ENCODE data around the gene GFER. TPM values are rescaled to one million over a fixed set of nuclear protein-coding genes. Genes with fewer than 3 reads are reported as not detected.
A peak's percentile ranks its signal among the peaks of the same experiment; 100 is the strongest.

GFER gene
- polyA plus RNA-seq, 1 donor, result 48.5 TPM

GRCh38 chr16:1942047-1942809, 41.8 kb upstream of the GFER start:
- peaks cover 41% of the 10 kb centered on the region for H3K4me1 ChIP-seq (ENCODE audit: control insufficient read depth, insufficient read depth, low read length)
- peak in 1 of 2 donors; percentile 41 for DNase-seq
- H3K9me3 ChIP-seq (ENCODE audit: control insufficient read depth, low read depth, low read length), result peaks cover 2% of the 10 kb centered on the region
- no CpG with 5 or more reads among the region's 17 CpGs for WGBS (ENCODE audit: insufficient coverage, low lambda C conversion rate)
- no peaks in the 10 kb centered on the region for H3K27me3 ChIP-seq (ENCODE audit: control insufficient read depth, insufficient read depth, low read length)
- H3K4me3 ChIP-seq (ENCODE audit: low read length), result peak overlapping the region; percentile 96
- H3K36me3 ChIP-seq (ENCODE audit: control insufficient read depth, insufficient read depth, low read length), result peaks cover 17% of the 10 kb centered on the region
- peak overlapping the region; percentile 96 for H3K27ac ChIP-seq (ENCODE audit: low read length)

- DNase-seq, result peak; percentile 99
- peaks cover 41% of the 10 kb centered on the region for H3K4me1 ChIP-seq (ENCODE audit: control insufficient read depth, insufficient read depth, low read length)
Observed at GRCh38 chr16:1942810-1943726, 40.9 kb upstream of the GFER start, which contains the start of gene MSRB1. Gene MSRB1 (minus strand): TSS chr16:1943199. CDS start chr16:1943156, 43 bp downstream.

GRCh38 chr16:1944612-1945199, 39.3 kb upstream of the GFER start:
- peaks cover 4% of the 10 kb centered on the region for H3K36me3 ChIP-seq (ENCODE audit: control insufficient read depth, insufficient read depth, low read length)
- H3K4me1 ChIP-seq (ENCODE audit: control insufficient read depth, insufficient read depth, low read length), result peaks cover 28% of the 10 kb centered on the region
- H3K27me3 ChIP-seq (ENCODE audit: control insufficient read depth, insufficient read depth, low read length), result no peaks in the 10 kb centered on the region
- no peak overlapping the region for H3K27ac ChIP-seq (ENCODE audit: low read length)
- WGBS (ENCODE audit: insufficient coverage, low lambda C conversion rate), result no CpG with 5 or more reads among the region's 21 CpGs
- peaks cover 2% of the 10 kb centered on the region for H3K9me3 ChIP-seq (ENCODE audit: control insufficient read depth, low read depth, low read length)
- DNase-seq, result no peak
- H3K4me3 ChIP-seq (ENCODE audit: low read length), result no peak overlapping the region

More at GRCh38 chr16:1942810-1943726, 40.9 kb upstream of the GFER start, which contains the start of gene MSRB1:
- H3K27ac ChIP-seq (ENCODE audit: low read length), result peak within 1 kb of the TSS; percentile 96
- H3K36me3 ChIP-seq (ENCODE audit: control insufficient read depth, insufficient read depth, low read length), result peaks cover 17% of the 10 kb centered on the region
- H3K27me3 ChIP-seq (ENCODE audit: control insufficient read depth, insufficient read depth, low read length), result no peaks in the 10 kb centered on the region
- peak within 1 kb of the TSS; percentile 96 for H3K4me3 ChIP-seq (ENCODE audit: low read length)
- WGBS (ENCODE audit: insufficient coverage, low lambda C conversion rate), result 20% methylated on average over 1 of the region's 77 CpGs
- H3K9me3 ChIP-seq (ENCODE audit: control insufficient read depth, low read depth, low read length), result peaks cover 2% of the 10 kb centered on the region

GRCh38 chr16:1945559-1946391, 38.2 kb upstream of the GFER start:
- no peaks in the 10 kb centered on the region for H3K36me3 ChIP-seq (ENCODE audit: control insufficient read depth, insufficient read depth, low read length)
- peaks cover 2% of the 10 kb centered on the region for H3K9me3 ChIP-seq (ENCODE audit: control insufficient read depth, low read depth, low read length)
- no peak overlapping the region for H3K27ac ChIP-seq (ENCODE audit: low read length)
- no peak overlapping the region for H3K4me3 ChIP-seq (ENCODE audit: low read length)
- DNase-seq, result no peak
- peaks cover 18% of the 10 kb centered on the region for H3K4me1 ChIP-seq (ENCODE audit: control insufficient read depth, insufficient read depth, low read length)
- H3K27me3 ChIP-seq (ENCODE audit: control insufficient read depth, insufficient read depth, low read length), result no peaks in the 10 kb centered on the region
- no CpG with 5 or more reads among the region's 19 CpGs for WGBS (ENCODE audit: insufficient coverage, low lambda C conversion rate)

- H3K4me3 ChIP-seq (ENCODE audit: low read length), result no peak overlapping the region
- H3K36me3 ChIP-seq (ENCODE audit: control insufficient read depth, insufficient read depth, low read length), result no peaks in the 10 kb centered on the region
- H3K27ac ChIP-seq (ENCODE audit: low read length), result no peak overlapping the region
- peaks cover 2% of the 10 kb centered on the region for H3K9me3 ChIP-seq (ENCODE audit: control insufficient read depth, low read depth, low read length)
- H3K4me1 ChIP-seq (ENCODE audit: control insufficient read depth, insufficient read depth, low read length), result peaks cover 8% of the 10 kb centered on the region
- no CpG with 5 or more reads among the region's 38 CpGs for WGBS (ENCODE audit: insufficient coverage, low lambda C conversion rate)
- H3K27me3 ChIP-seq (ENCODE audit: control insufficient read depth, insufficient read depth, low read length), result no peaks in the 10 kb centered on the region
- DNase-seq, result no peak
Observed at GRCh38 chr16:1946495-1947368, 37.3 kb upstream of the GFER start.

GRCh38 chr16:1947369-1947670, 36.7 kb upstream of the GFER start:
- Histone ChIP-seq H3K4me3 (ENCODE audit: low read length) (no peak overlapping the region), H3K9me3 (ENCODE audit: control insufficient read depth, low read depth, low read length) (peaks cover 2% of the 10 kb centered on the region), H3K36me3 (ENCODE audit: control insufficient read depth, insufficient read depth, low read length) (no peaks in the 10 kb centered on the region), H3K27me3 (ENCODE audit: control insufficient read depth, insufficient read depth, low read length) (no peaks in the 10 kb centered on the region), H3K27ac (ENCODE audit: low read length) (no peak overlapping the region), H3K4me1 (ENCODE audit: control insufficient read depth, insufficient read depth, low read length) (peaks cover 3% of the 10 kb centered on the region)
- no peak for DNase-seq
- WGBS (ENCODE audit: insufficient coverage, low lambda C conversion rate), result no CpG with 5 or more reads among the region's 9 CpGs

- WGBS (ENCODE audit: insufficient coverage, low lambda C conversion rate), result 87% methylated on average over 4 of the region's 11 CpGs
Observed at GRCh38 chr16:1949507-1949906, 34.5 kb upstream of the GFER start.

GRCh38 chr16:1950047-1950446, 33.9 kb upstream of the GFER start:
- no peaks in the 10 kb centered on the region for H3K36me3 ChIP-seq (ENCODE audit: control insufficient read depth, insufficient read depth, low read length)
- H3K4me3 ChIP-seq (ENCODE audit: low read length), result no peak overlapping the region
- WGBS (ENCODE audit: insufficient coverage, low lambda C conversion rate), result no CpG with 5 or more reads among the region's 7 CpGs
- no peak overlapping the region for H3K27ac ChIP-seq (ENCODE audit: low read length)
- H3K4me1 ChIP-seq (ENCODE audit: control insufficient read depth, insufficient read depth, low read length), result no peaks in the 10 kb centered on the region
- DNase-seq, result no peak
- no peaks in the 10 kb centered on the region for H3K27me3 ChIP-seq (ENCODE audit: control insufficient read depth, insufficient read depth, low read length)
- no peaks in the 10 kb centered on the region for H3K9me3 ChIP-seq (ENCODE audit: control insufficient read depth, low read depth, low read length)

More at GRCh38 chr16:1949507-1949906, 34.5 kb upstream of the GFER start:
- no peak overlapping the region for H3K27ac ChIP-seq (ENCODE audit: low read length)
- H3K4me3 ChIP-seq (ENCODE audit: low read length), result no peak overlapping the region
- H3K9me3 ChIP-seq (ENCODE audit: control insufficient read depth, low read depth, low read length), result no peaks in the 10 kb centered on the region
- no peaks in the 10 kb centered on the region for H3K27me3 ChIP-seq (ENCODE audit: control insufficient read depth, insufficient read depth, low read length)
- H3K4me1 ChIP-seq (ENCODE audit: control insufficient read depth, insufficient read depth, low read length), result no peaks in the 10 kb centered on the region
- DNase-seq, result no peak
- no peaks in the 10 kb centered on the region for H3K36me3 ChIP-seq (ENCODE audit: control insufficient read depth, insufficient read depth, low read length)

- Histone ChIP-seq H3K27ac (ENCODE audit: low read length) (no peak overlapping the region), H3K4me3 (ENCODE audit: low read length) (no peak overlapping the region), H3K9me3 (ENCODE audit: control insufficient read depth, low read depth, low read length) (no peaks in the 10 kb centered on the region)
Observed at GRCh38 chr16:1950559-1950958, 33.4 kb upstream of the GFER start.

More at GRCh38 chr16:1950559-1950958, 33.4 kb upstream of the GFER start:
- WGBS (ENCODE audit: insufficient coverage, low lambda C conversion rate), result no CpG with 5 or more reads among the region's 19 CpGs
- no peaks in the 10 kb centered on the region for H3K4me1 ChIP-seq (ENCODE audit: control insufficient read depth, insufficient read depth, low read length)
- no peaks in the 10 kb centered on the region for H3K36me3 ChIP-seq (ENCODE audit: control insufficient read depth, insufficient read depth, low read length)
- no peak for DNase-seq
- no peaks in the 10 kb centered on the region for H3K27me3 ChIP-seq (ENCODE audit: control insufficient read depth, insufficient read depth, low read length)
